ENCODE data around the gene OBP2A. TPM values are rescaled to one million over a fixed set of nuclear protein-coding genes. Genes with fewer than 3 reads are reported as not detected.

Gene OBP2A
- total and polyA plus RNA-seq, 2 donors (not counting 1 experiment from before 2014, with no cell fraction given), result not detected

DNA sequence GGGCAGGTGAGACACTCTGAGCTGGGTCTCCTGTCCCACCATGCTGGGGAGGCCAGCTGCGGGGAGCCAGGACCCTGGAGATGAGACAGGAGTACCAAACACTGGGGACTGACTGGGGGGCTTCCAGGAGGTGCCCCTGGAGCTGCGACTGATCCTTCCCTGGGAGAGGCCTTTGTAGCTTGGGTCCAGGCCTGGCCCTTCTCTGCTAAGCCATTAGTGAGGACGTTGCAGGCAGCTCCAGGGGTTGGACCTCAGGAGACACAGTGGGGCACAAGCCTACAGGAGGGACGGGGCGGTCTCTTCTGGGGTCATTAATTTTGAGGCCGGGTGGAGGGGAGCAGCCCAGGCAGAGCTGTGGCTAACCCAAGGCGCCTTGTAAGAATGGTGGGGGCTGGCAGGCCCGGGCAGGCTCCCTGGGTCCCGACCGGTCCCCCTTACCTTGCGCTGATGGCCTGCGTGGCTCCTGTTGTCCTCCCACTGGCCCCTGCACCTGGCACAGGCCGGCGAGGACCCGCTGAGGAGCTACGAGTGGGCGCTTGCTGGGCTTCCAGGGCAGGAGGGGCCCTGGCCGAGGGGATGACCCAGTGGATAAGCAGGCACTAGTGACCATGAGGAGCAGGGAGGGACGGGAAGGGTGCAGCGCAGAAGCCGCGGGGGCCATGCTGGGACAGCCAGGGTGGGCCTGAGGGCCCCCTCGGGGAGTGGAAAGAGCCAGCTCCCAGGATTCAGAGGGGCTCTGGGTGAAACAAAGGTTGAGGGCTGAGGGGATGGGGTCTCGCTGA lies 40.3 kb upstream of the OBP2A start:
- Mint-ChIP-seq H3K4me1 (peaks cover 21% of the 10 kb centered on the region), H3K27me3 (no peaks in the 10 kb centered on the region), H3K9me3 (ENCODE audit: insufficient read depth) (peaks cover 7% of the 10 kb centered on the region), H3K4me3 (no peak overlapping the region), H3K27ac (no peak overlapping the region)
- Histone ChIP-seq H3K9ac (ENCODE audit: low read length) (no peak overlapping the region), H3K27ac (ENCODE audit: low read length in 2 of 2) (no peak overlapping the region), H3K79me2 (ENCODE audit: control insufficient read depth, insufficient read depth, low read length) (peaks cover 28% of the 10 kb centered on the region), H3K36me3 (replicated peaks in 1 of 2; ENCODE audit: control extremely low read depth in 1 of 2, control insufficient read depth in 1 of 2, extremely low read depth in 1 of 2, insufficient read depth in 2 of 2, low read length in 1 of 2) (peaks cover 0 to 24% of the 10 kb centered on the region in 2 experiments), H3K4me3 (ENCODE audit: control extremely low read depth in 1 of 5, extremely low read depth in 1 of 5, insufficient read depth in 1 of 5, low read depth in 2 of 5, low read length in 4 of 5) (no peak overlapping the region), H3K27me3 (replicated peaks in 1 of 4; ENCODE audit: control extremely low read depth in 1 of 4, control insufficient read depth in 3 of 4, insufficient read depth in 4 of 4, low read length in 3 of 4) (no peaks in the 10 kb centered on the region), H3K4me1 (ENCODE audit: control insufficient read depth in 2 of 2, insufficient read depth in 2 of 2, low read length in 2 of 2) (peaks cover 9 to 14% of the 10 kb centered on the region in 2 donors), H4K20me1 (ENCODE audit: control insufficient read depth, insufficient read depth, low read length, poor library complexity, severe bottlenecking) (peaks cover 43% of the 10 kb centered on the region), H3K4me2 (replicated peaks; ENCODE audit: low read depth, low read length, poor library complexity, severe bottlenecking) (no peak overlapping the region), H2AFZ (ENCODE audit: insufficient read depth, low read depth, low read length, poor library complexity, severe bottlenecking) (no peak overlapping the region), H3K9me3 (ENCODE audit: control extremely low read depth in 1 of 3, control insufficient read depth in 2 of 3, insufficient read depth in 1 of 3, low read length in 2 of 3) (peaks cover 0 to 13% (median 8%) of the 10 kb centered on the region in 3 donors)
- intact Hi-C loops (cut with micrococcal nuclease), result no loop called here
- 97% methylated on average over 22 of the region's 24 CpGs for WGBS (ENCODE audit: insufficient coverage)
- POLR2A ChIA-PET, result no interaction called here
- DNase-seq (no peak), ATAC-seq (ENCODE audit: low read depth) (no peak)
- CTCF ChIA-PET, result interaction anchor here (1.0 to 2.2 kb wide), 4 partner anchors 9 to 25 kb away, joined by 4 to 8 read pairs (median 6); no protein-coding TSS in a partner anchor
- TF ChIP-seq, protein P1, sequence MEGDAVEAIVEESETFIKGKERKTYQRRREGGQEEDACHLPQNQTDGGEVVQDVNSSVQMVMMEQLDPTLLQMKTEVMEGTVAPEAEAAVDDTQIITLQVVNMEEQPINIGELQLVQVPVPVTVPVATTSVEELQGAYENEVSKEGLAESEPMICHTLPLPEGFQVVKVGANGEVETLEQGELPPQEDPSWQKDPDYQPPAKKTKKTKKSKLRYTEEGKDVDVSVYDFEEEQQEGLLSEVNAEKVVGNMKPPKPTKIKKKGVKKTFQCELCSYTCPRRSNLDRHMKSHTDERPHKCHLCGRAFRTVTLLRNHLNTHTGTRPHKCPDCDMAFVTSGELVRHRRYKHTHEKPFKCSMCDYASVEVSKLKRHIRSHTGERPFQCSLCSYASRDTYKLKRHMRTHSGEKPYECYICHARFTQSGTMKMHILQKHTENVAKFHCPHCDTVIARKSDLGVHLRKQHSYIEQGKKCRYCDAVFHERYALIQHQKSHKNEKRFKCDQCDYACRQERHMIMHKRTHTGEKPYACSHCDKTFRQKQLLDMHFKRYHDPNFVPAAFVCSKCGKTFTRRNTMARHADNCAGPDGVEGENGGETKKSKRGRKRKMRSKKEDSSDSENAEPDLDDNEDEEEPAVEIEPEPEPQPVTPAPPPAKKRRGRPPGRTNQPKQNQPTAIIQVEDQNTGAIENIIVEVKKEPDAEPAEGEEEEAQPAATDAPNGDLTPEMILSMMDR (IDR thresholded peaks at IDR 0.05), result no peak
- no peak for TF ChIP-seq EZH2 (IDR thresholded peaks at IDR 0.05; ENCODE audit: borderline replicate concordance, insufficient read depth, low read depth, low read length, poor library complexity, severe bottlenecking)
